H9 (cell line): Measurements from ENCODE around the gene MANF. TPM values are rescaled to one million over a fixed set of nuclear protein-coding genes. Genes with fewer than 3 reads are reported as not detected.

Experiments
- DNase-seq: peaks from one replicate; pipeline ENCODE4 v3.0.0-alpha.2; 2017
- H2AFZ ChIP-seq: one replicate; pipeline ENCODE4 v1.6.1; 2013; ENCODE audit warnings: mild to moderate bottlenecking, low read length, control low read depth, moderate library complexity
- H2AK5ac ChIP-seq: 2 replicates; pipeline ENCODE4 v1.6.1; 2013; ENCODE audit warnings: low read length, control low read depth, mixed read lengths; ENCODE audit not compliant: insufficient read length
- H2BK120ac ChIP-seq: one replicate; pipeline ENCODE4 v1.6.1; 2013; ENCODE audit warnings: low read depth, mild to moderate bottlenecking, low read length, control low read depth, inconsistent platforms; ENCODE audit not compliant: poor library complexity, severe bottlenecking
- H2BK12ac ChIP-seq: 2 replicates; pipeline ENCODE4 v1.6.1; 2013; ENCODE audit warnings: low read length, control low read depth, mixed read lengths, low read depth; ENCODE audit not compliant: insufficient read length
- H2BK15ac ChIP-seq: 2 replicates; pipeline ENCODE4 v1.6.1; 2013; ENCODE audit warnings: low read depth, low read length, control low read depth
- H2BK20ac ChIP-seq: one replicate; pipeline ENCODE4 v1.6.1; 2013; ENCODE audit warnings: low read depth, mild to moderate bottlenecking, low read length, control low read depth, inconsistent platforms; ENCODE audit not compliant: poor library complexity, severe bottlenecking
- H2BK5ac ChIP-seq: 2 replicates; pipeline ENCODE4 v1.6.1; 2013; ENCODE audit warnings: low read length, control low read depth, mixed read lengths; ENCODE audit not compliant: insufficient read length
- H3K14ac ChIP-seq: 2 replicates; pipeline ENCODE4 v1.6.1; 2013; ENCODE audit warnings: low read length, control low read depth; ENCODE audit not compliant: insufficient read depth
- H3K18ac ChIP-seq: 2 replicates; pipeline ENCODE4 v1.6.1; 2013; ENCODE audit warnings: low read depth, mild to moderate bottlenecking, mixed read lengths, low read length, control low read depth; ENCODE audit not compliant: insufficient read length
- H3K23ac ChIP-seq: 2 replicates; pipeline ENCODE4 v1.6.1; 2013; ENCODE audit warnings: low read length, control low read depth, mixed read lengths, low read depth; ENCODE audit not compliant: insufficient read length
- H3K23me2 ChIP-seq: 2 replicates; pipeline ENCODE4 v1.6.1; 2013; ENCODE audit warnings: low read depth, mild to moderate bottlenecking, mixed read lengths, low read length, control low read depth; ENCODE audit not compliant: insufficient read length, poor library complexity, severe bottlenecking
- H3K27ac ChIP-seq: 2 replicates; pipeline ENCODE4 v1.5.1; 2013; ENCODE audit warnings: low read length, control low read depth, mixed read lengths, low read depth; ENCODE audit not compliant: insufficient read length
- H3K27me3 ChIP-seq: 2 replicates; pipeline ENCODE4 v1.6.1; 2013; ENCODE audit warnings: low read length, control low read depth, inconsistent platforms; ENCODE audit not compliant: insufficient read depth
- H3K4ac ChIP-seq: 2 replicates; pipeline ENCODE4 v1.6.1; 2013; ENCODE audit warnings: low read depth, mild to moderate bottlenecking, control low read depth, inconsistent platforms, low read length, moderate library complexity
- H3K4me1 ChIP-seq: 2 replicates; pipeline ENCODE4 v1.6.1; 2013; ENCODE audit warnings: low read length, control low read depth, inconsistent platforms; ENCODE audit not compliant: insufficient read depth
- H3K4me2 ChIP-seq: 2 replicates; pipeline ENCODE4 v1.6.1; 2013; ENCODE audit warnings: low read length, control low read depth, mixed read lengths; ENCODE audit not compliant: insufficient read length, insufficient read depth
- H3K56ac ChIP-seq: 2 replicates; pipeline ENCODE4 v1.6.1; 2013; ENCODE audit warnings: low read depth, mild to moderate bottlenecking, mixed read lengths, low read length, control low read depth; ENCODE audit not compliant: insufficient read length
- H3K79me1 ChIP-seq: 2 replicates; pipeline ENCODE4 v1.6.1; 2013; ENCODE audit warnings: low read depth, mild to moderate bottlenecking, moderate library complexity, low read length, control low read depth, inconsistent platforms; ENCODE audit not compliant: insufficient read depth, poor library complexity, severe bottlenecking
- H3K79me2 ChIP-seq: 2 replicates; pipeline ENCODE4 v1.6.1; 2013; ENCODE audit warnings: low read length, control low read depth, inconsistent platforms; ENCODE audit not compliant: insufficient read depth
- H3K9ac ChIP-seq: 2 replicates; pipeline ENCODE4 v1.6.1; 2013; ENCODE audit warnings: low read length, control low read depth, mixed read lengths; ENCODE audit not compliant: insufficient read length; ENCODE audit errors: extremely low read depth
- H3K9me3 ChIP-seq: one replicate; pipeline ENCODE4 v1.6.1; 2013; ENCODE audit warnings: low read depth, low read length, inconsistent platforms; ENCODE audit not compliant: control insufficient read depth
- H3T11ph ChIP-seq: one replicate; pipeline ENCODE4 v1.6.1; 2013; ENCODE audit warnings: mild to moderate bottlenecking, low read length, control low read depth, inconsistent platforms
- H4K20me1 ChIP-seq: one replicate; pipeline ENCODE4 v1.6.1; 2013; ENCODE audit not compliant: control insufficient read depth, insufficient read length, insufficient read depth
- H4K5ac ChIP-seq: 2 replicates; pipeline ENCODE4 v1.6.1; 2013; ENCODE audit warnings: low read depth, mild to moderate bottlenecking, mixed read lengths, low read length, control low read depth; ENCODE audit not compliant: insufficient read length
- H4K8ac ChIP-seq: replicated peaks from 2 replicates; pipeline ENCODE4 v1.6.1; 2013; ENCODE audit warnings: low read length, control low read depth, mixed read lengths, low read depth; ENCODE audit not compliant: insufficient read length
- H4K91ac ChIP-seq: 2 replicates; pipeline ENCODE4 v1.6.1; 2013; ENCODE audit warnings: low read depth, mild to moderate bottlenecking, moderate library complexity, mixed read lengths, low read length, control low read depth; ENCODE audit not compliant: insufficient read length
- H3K27ac Mint-ChIP-seq, 3 experiments: 2 replicates in 2 of 3; 3 replicates in 1 of 3; pipeline ENCODE4 v1.8.0; 2020 to 2021; ENCODE audit warnings: mixed read lengths in 3 of 3, mild to moderate bottlenecking in 1 of 3, moderate library complexity in 1 of 3
- H3K27me3 Mint-ChIP-seq: 2 replicates; pipeline ENCODE4 v1.8.0; 2021; ENCODE audit warnings: low read depth, mild to moderate bottlenecking, moderate library complexity, mixed read lengths
- H3K36me3 Mint-ChIP-seq, 3 experiments: 2 replicates in 2 of 3; 3 replicates in 1 of 3; pipeline ENCODE4 v1.8.0; 2020 to 2021; ENCODE audit warnings: low read depth in 3 of 3, mixed read lengths in 3 of 3; ENCODE audit not compliant: insufficient read depth in 1 of 3
- H3K4me1 Mint-ChIP-seq, 2 experiments: 2 replicates each; pipeline ENCODE4 v1.8.0; 2020; ENCODE audit warnings: mixed read lengths in 2 of 2
- H3K4me3 Mint-ChIP-seq, 2 experiments: 2 replicates in 1 of 2; 3 replicates in 1 of 2; pipeline ENCODE4 v1.8.0; 2020 to 2021; ENCODE audit warnings: mild to moderate bottlenecking in 2 of 2, mixed read lengths in 2 of 2, moderate library complexity in 1 of 2
- H3K9me3 Mint-ChIP-seq, 2 experiments: 2 replicates in 1 of 2; 3 replicates in 1 of 2; pipeline ENCODE4 v1.8.0; 2020; ENCODE audit warnings: mild to moderate bottlenecking in 2 of 2, mixed read lengths in 2 of 2, moderate library complexity in 1 of 2
- CTCF ChIP-seq: fragments of 200-600 bp; sonication (generic); conservative IDR thresholded peaks from 3 replicates; pipeline ENCODE4 v1.8.0; 2021; ENCODE audit warnings: antibody characterized with exemption, mild to moderate bottlenecking
- WGBS: extraction: QIAGEN DNeasy Blood & Tissue Kit; methylation state at CpG from one replicate; pipeline ENCODE4 v1.1.7; 2013; ENCODE audit warnings: missing lambda C conversion rate, low lambda C conversion rate, mixed read lengths; ENCODE audit not compliant: insufficient read length; ENCODE audit errors: extremely low coverage; 5-methylcytosine and 5-hydroxymethylcytosine counted together
- total RNA-seq: library from RNA; stranded (reverse); gene quantifications from 2 replicates; pipeline ENCODE4 v1.2.1, GENCODE V29; 2021

Gene MANF
- total RNA-seq, 1 experiment from 2014 or later = 148 TPM

GRCh38 chr3:51394541-51394940 lies 9.4 kb downstream of the MANF start:
- no CpG with 5 or more reads among the region's 5 CpGs for WGBS
- no peak overlapping the region for H3K18ac ChIP-seq
- peak overlapping the region in 1 of 2 experiments; percentile 45; a peak in 2 of 5 replicates for H3K4me3 Mint-ChIP-seq
- peaks cover 37 to 51% of the 10 kb centered on the region in 2 experiments for H3K4me1 Mint-ChIP-seq
- H3K79me2 ChIP-seq = peaks cover 20% of the 10 kb centered on the region; the same call in 1 of the 2 replicates
- H4K20me1 ChIP-seq = no peaks in the 10 kb centered on the region
- no peaks in the 10 kb centered on the region for H3K9me3 ChIP-seq
- H4K91ac ChIP-seq = no peak overlapping the region
- H4K8ac ChIP-seq = no peak overlapping the region
- no peak overlapping the region for H3K23ac ChIP-seq
- H3K4me2 ChIP-seq = no peak overlapping the region
- peaks cover 41 to 72% (median 54%) of the 10 kb centered on the region in 3 experiments for H3K36me3 Mint-ChIP-seq
- H3K27ac Mint-ChIP-seq = peak overlapping the region in 1 of 3 experiments; percentile 22; a peak in 1 of 7 replicates
- H2BK20ac ChIP-seq = no peak overlapping the region
- DNase-seq = no peak
- peaks cover 11% of the 10 kb centered on the region for H3K79me1 ChIP-seq
- H3K27me3 Mint-ChIP-seq = no peaks in the 10 kb centered on the region
- no peaks in the 10 kb centered on the region for H3K23me2 ChIP-seq
- no peaks in the 10 kb centered on the region for H3K27me3 ChIP-seq
- H2AK5ac ChIP-seq = no peak overlapping the region
- H2BK15ac ChIP-seq = no peak overlapping the region
- H3K4ac ChIP-seq = no peak overlapping the region
- H3K9me3 Mint-ChIP-seq = peaks cover 8 to 9% of the 10 kb centered on the region in 2 experiments; a peak in 4 of 5 replicates
- H2AFZ ChIP-seq = no peak overlapping the region
- H2BK12ac ChIP-seq = no peak overlapping the region
- H3K9ac ChIP-seq = no peak overlapping the region
- TF ChIP-seq CTCF = no peak
- H3K14ac ChIP-seq = no peak overlapping the region
- no peak overlapping the region for H3T11ph ChIP-seq
- no peak overlapping the region for H2BK5ac ChIP-seq
- H3K4me1 ChIP-seq = no peaks in the 10 kb centered on the region
- no peak overlapping the region for H3K56ac ChIP-seq
- no peak overlapping the region for H2BK120ac ChIP-seq
- no peak overlapping the region for H4K5ac ChIP-seq
- no peak overlapping the region for H3K27ac ChIP-seq
